Spleen (tissue), 7 donors: ENCODE measurements around the gene ENSA.

Experiments used
- CTCF ChIP-seq, 11 experiments: fragments of 200-600 bp in 7 of 11; fragments of 450-650 bp in 4 of 11; sonication (generic) in 4 of 11; IDR thresholded peaks in 8 of 11; conservative IDR thresholded peaks in 3 of 11; 1 replicate in 7 of 11; 2 replicates in 4 of 11; pipeline versions ENCODE4 v1.4.0 to v1.8.0; 2016 to 2021; ENCODE audit warnings: antibody characterized with exemption in 11 of 11, inconsistent platforms in 4 of 11, mild to moderate bottlenecking in 1 of 11
- POLR2AphosphoS5 ChIP-seq, 3 donors: sonication (generic); formaldehyde crosslinking; IDR thresholded peaks; one replicate each; pipeline ENCODE4 v1.5.1; 2017; ENCODE audit warnings: antibody characterized with exemption in 3 of 3
- donor health status: DM: no; HTN: no; CAD: no; lungs with moderate emphysema.
- donor health status: DM: no; HTN: no; CAD: no.
- donor health status: DM: no; HTN: no; CAD: no.

- TF ChIP-seq CTCF (IDR thresholded peaks at IDR 0.05 in 8 of 11, conservative IDR thresholded peaks at IDR 0.05 in 3 of 11) (no peak), POLR2AphosphoS5 (IDR thresholded peaks at IDR 0.05) (no peak)
These were observed 27.9 kb downstream of the ENSA start for GRCh38 chr1:150601540-150601939.
